Neural progenitor cell (in vitro differentiated cells): Measurements from ENCODE around the gene NAPSA.

Experiments used
- CTCF ChIP-seq: fragments of 200-600 bp; sonication (generic); IDR thresholded peaks from 2 replicates; pipeline ENCODE4 v1.5.1; 2017; ENCODE audit warnings: antibody characterized with exemption, mild to moderate bottlenecking
- EZH2phosphoT487 ChIP-seq: fragments of 200-600 bp; sonication (generic); IDR thresholded peaks from 2 replicates; pipeline ENCODE4 v1.6.1; 2017; ENCODE audit warnings: antibody characterized with exemption

GRCh38 chr19:50331221-50331993 lies 34.0 kb downstream of the NAPSA start:
- TF ChIP-seq CTCF (no peak), EZH2phosphoT487 (no peak)
